Measurements from ENCODE around the gene SLC17A4. TPM values are rescaled to one million over a fixed set of nuclear protein-coding genes. Genes with fewer than 3 reads are reported as not detected.

Gene SLC17A4
- total RNA-seq, 1 experiment from 2014 or later: not detected

- intact Hi-C loops (cut with micrococcal nuclease; ENCODE audit: unreplicated experiment) (no loop called here), in situ Hi-C loops (cut with HindIII; ENCODE audit: low pct_unique_long_range_greater_than_20kb, low sequenced_read_pairs) (no loop called here)
- Histone ChIP-seq H3K4me3 (ENCODE audit: low read depth in 2 of 2, low read length in 2 of 2) (no peak overlapping the region), H3K9me3 (ENCODE audit: control insufficient read depth, insufficient read depth, low read depth, low read length) (no peaks in the 10 kb centered on the region), H3K4me1 (ENCODE audit: control insufficient read depth, insufficient read depth, low read length) (no peaks in the 10 kb centered on the region), H3K27ac (ENCODE audit: low read length) (no peak overlapping the region), H3K36me3 (ENCODE audit: control insufficient read depth, insufficient read depth, low read length) (no peaks in the 10 kb centered on the region; the same call in 1 of the 2 replicates), H3K27me3 (ENCODE audit: control insufficient read depth, insufficient read depth, low read length) (peaks cover 3% of the 10 kb centered on the region; the same call in 1 of the 2 replicates)
- TF ChIP-seq SIN3A (IDR thresholded peaks at IDR 0.05; ENCODE audit: borderline replicate concordance, insufficient read depth, low read depth, low read length): no peak
- no peak for TF ChIP-seq POLR2AphosphoS5 (IDR thresholded peaks at IDR 0.05; ENCODE audit: low read depth, low read length)
- TF ChIP-seq REST (IDR thresholded peaks at IDR 0.05; ENCODE audit: insufficient read depth in 1 of 2, low read depth in 2 of 2, low read length in 1 of 2): no peak
- TF ChIP-seq CTCF (IDR thresholded peaks at IDR 0.05): no peak
- no peak for TF ChIP-seq TCF7L2 (IDR thresholded peaks at IDR 0.05; ENCODE audit: low read depth, low read length)
- ATAC-seq: no peak
- BruUV-seq (replicated peaks): no TSS peak
- CTCF ChIA-PET: no interaction called here
- POLR2A ChIA-PET: no interaction called here
- DNase-seq (ENCODE audit: low read depth, low spot score): no peak
These were observed 74.8 kb downstream of the SLC17A4 start for GRCh38 chr6:25829375-25829774.

GRCh38 chr6:25830458-25830857, 75.9 kb downstream of the SLC17A4 start:
- no TSS peak for BruUV-seq (replicated peaks)
- in situ Hi-C loops (cut with HindIII; ENCODE audit: low pct_unique_long_range_greater_than_20kb, low sequenced_read_pairs): no loop called here
- H3K4me1 ChIP-seq (ENCODE audit: control insufficient read depth, insufficient read depth, low read length): no peaks in the 10 kb centered on the region
- TF ChIP-seq CTCF (IDR thresholded peaks at IDR 0.05): no peak
- no peak for TF ChIP-seq TCF7L2 (IDR thresholded peaks at IDR 0.05; ENCODE audit: low read depth, low read length)
- no peak for TF ChIP-seq POLR2AphosphoS5 (IDR thresholded peaks at IDR 0.05; ENCODE audit: low read depth, low read length)
- TF ChIP-seq REST (IDR thresholded peaks at IDR 0.05; ENCODE audit: insufficient read depth in 1 of 2, low read depth in 2 of 2, low read length in 1 of 2): no peak
- no peak for TF ChIP-seq SIN3A (IDR thresholded peaks at IDR 0.05; ENCODE audit: borderline replicate concordance, insufficient read depth, low read depth, low read length)
- no peaks in the 10 kb centered on the region for H3K9me3 ChIP-seq (ENCODE audit: control insufficient read depth, insufficient read depth, low read depth, low read length)
- peaks cover 7% of the 10 kb centered on the region; the same call in 1 of the 2 replicates for H3K27me3 ChIP-seq (ENCODE audit: control insufficient read depth, insufficient read depth, low read length)
- no peaks in the 10 kb centered on the region for H3K36me3 ChIP-seq (ENCODE audit: control insufficient read depth, insufficient read depth, low read length)
- ChIA-PET POLR2A (no interaction called here), CTCF (no interaction called here)
- intact Hi-C loops (cut with micrococcal nuclease; ENCODE audit: unreplicated experiment): no loop called here
- no peak overlapping the region for H3K4me3 ChIP-seq (ENCODE audit: low read depth in 2 of 2, low read length in 2 of 2)
- no peak for ATAC-seq
- no peak overlapping the region for H3K27ac ChIP-seq (ENCODE audit: low read length)
- no peak for DNase-seq (ENCODE audit: low read depth, low spot score)

Other genes with a start within 250 kb of the SLC17A4 start
- gene SCGN, start 102.5 kb upstream of the SLC17A4 start, total RNA-seq (2021; ENCODE audit: unreplicated experiment): not detected
- gene SLC17A1, start 77.3 kb downstream of the SLC17A4 start, total RNA-seq (2021; ENCODE audit: unreplicated experiment): not detected
- gene SLC17A3, start 119.5 kb downstream of the SLC17A4 start, total RNA-seq (2021; ENCODE audit: unreplicated experiment): not detected
- gene SLC17A2, start 175.9 kb downstream of the SLC17A4 start, total RNA-seq (2021; ENCODE audit: unreplicated experiment): not detected
- gene TRIM38, start 208.1 kb downstream of the SLC17A4 start, total RNA-seq (2021; ENCODE audit: unreplicated experiment): 4.4 TPM

Measured in Panc1 (cell line).